RPMI8226 (cell line): Measurements from ENCODE around the gene DNMT1.
A peak's percentile ranks its signal among the peaks of the same experiment; 100 is the strongest.

Experiments used
- DNase-seq: peaks from one replicate; pipeline ENCODE4 v3.0.0-alpha.2; 2015

DNMT1 gene

DNA sequence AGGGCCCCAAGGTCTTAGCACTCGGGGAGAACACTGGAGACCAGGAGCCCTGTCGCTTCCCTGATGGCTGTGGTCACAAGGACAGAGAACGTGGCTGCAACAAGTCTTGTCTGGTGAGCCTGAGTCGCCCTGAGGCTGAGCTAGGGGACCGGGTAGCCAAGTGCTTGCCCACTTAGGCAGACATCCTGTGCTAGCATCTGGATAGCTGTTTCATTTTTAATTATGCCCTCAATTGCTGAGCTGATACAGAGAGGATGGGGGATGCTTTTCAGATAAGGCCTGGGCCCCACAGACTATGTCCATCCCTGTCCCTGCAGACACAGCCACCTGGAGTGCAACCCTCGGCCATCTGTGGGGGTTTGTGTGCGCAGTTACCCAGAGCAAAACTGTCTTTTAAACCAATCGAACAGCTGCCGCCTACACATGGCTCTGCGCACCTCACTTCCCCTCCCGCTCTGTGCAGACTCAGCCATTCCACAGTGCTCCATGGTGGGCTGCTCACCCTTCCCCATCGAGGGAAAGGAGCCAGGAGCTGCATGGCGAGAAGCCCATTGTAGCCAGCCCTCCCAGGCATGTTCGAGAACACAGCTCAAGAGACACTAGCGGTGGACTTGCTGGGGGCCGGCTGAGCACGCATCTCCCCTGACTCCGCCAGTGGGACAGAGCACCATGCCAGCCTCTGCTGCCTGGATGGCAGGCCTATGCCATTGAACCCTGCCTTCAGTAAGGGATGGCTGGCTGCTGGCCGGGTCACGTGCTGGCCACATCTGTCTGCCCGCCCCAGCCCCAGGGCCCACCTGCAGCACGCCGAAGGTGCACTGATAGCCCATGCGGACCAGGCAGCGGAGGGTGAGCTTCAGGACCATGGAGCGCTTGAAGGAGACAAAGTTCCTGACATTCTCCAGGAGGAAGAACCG, 55.6 kb downstream of the DNMT1 start:
- DNase-seq = no peak

DNA sequence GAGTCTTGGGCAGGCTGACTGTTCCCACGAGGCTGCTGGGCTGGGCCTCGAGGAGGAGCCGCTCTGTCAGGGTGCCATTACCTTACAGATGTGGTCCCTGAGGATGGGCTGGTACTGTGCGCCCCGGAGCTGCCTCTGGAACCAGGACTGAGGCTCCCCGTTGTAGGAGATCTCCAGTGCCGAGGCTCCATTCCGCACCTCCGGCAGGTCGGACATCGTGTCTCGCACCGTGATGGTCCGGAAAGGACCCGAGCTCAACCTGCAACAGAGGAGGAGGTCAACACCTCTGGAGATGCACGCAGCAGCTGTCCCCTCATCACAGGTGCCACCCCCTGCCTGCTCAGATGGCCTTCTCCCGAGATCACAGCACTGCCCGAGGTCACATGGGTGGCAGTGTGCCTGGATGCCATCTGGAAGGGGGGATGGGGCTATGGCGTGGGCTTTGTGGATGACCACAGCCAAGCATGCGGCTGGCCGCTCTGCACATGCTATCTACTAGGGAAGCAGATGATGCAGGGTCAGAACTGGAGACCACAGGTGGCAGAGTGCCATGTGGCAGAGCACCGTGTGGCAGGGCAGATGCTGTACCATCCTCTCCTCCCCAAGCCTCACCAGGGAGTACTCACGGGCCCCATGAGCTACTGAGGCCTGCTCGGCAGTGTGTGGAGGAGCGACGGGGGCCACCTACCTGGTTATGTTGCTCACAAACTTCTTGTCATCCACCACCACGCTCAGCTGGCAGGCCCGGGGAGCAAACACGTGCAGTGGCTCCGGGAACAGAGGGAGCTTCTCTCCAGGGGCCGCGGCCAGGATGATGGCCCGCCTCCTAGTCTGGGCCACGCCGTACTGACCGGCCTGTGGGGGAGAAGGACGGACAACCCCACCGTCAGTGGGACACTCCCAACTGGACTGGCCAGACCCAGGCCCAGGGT, 56.7 kb downstream of the DNMT1 start:
- no peak for DNase-seq

DNA sequence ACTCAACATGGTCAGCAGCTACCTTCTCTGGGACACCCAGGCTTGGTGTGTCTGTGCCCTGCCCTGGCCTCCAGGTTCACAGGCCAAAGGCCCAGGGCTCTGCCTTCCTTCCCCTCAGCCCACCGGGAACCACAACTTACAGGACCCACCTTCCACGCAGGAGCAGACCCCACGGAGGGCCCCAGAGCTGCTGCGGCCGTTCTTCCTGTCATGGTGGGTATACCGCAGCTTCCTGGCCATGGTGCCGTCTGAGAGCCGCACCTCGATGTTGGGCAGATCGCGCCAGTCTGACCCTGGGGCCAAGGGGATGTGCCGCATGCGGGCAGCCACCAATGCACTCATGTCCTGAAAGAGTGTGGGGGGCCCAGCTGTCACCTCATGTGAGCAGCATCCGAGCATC, 57.8 kb downstream of the DNMT1 start:
- DNase-seq = no peak

DNA sequence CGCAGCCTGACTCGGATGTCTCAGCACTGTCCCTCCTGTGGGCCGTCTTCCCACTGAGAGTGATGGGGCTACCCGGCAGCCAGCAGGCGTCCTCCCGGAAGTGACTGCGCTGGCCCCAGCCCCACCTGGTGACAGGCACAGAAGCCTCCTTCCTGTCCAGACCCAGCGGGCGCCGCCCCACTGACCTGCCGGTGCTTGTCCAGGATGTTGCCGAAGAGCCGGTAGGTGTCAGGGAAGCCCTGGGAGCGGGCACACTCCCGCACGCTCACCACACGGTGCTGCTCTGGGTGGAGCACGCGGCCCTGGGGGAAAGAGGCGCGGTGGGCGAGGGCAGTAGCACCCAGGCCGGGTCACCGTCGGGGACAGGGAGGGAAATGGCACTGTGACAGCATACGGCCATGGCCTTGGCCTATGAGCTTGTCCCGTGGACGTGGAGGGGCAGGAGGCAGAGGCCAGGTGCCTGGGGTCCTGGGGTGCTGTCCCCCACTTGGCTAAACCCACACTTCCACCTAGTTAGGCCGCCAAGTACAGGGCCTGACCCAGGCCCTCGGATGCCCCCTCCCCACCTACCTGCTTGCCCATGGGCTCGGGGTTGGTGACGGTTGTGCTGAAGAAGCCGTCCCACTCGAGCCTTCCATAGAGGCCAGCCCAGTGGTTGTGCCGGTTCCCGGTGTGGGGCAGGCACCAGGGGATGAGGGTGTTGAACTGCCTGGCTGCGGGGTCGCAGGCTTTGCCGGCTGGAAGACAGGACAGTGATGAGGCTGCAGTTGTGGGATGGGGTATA, 59.0 kb downstream of the DNMT1 start:
- no peak for DNase-seq

DNA sequence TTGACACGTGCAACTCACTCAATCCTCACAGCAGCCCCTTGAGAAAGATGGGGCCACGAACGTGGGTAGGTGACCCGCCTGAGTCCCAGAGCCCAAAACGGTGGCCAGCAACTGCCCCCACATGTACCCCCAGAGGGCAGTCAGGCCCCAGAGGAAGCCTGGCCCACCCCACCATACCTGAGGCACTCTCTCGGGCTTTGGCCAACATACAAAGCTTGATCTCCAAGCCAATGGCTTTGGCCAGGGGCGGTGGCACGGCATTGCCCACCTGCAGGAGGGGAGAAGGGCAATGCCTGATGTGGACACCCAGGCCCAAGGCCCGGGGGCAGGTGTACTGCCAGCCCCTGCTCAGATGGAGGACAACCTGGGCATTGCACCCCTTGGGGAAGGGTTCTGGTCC, 60.7 kb downstream of the DNMT1 start:
- DNase-seq = no peak

DNA sequence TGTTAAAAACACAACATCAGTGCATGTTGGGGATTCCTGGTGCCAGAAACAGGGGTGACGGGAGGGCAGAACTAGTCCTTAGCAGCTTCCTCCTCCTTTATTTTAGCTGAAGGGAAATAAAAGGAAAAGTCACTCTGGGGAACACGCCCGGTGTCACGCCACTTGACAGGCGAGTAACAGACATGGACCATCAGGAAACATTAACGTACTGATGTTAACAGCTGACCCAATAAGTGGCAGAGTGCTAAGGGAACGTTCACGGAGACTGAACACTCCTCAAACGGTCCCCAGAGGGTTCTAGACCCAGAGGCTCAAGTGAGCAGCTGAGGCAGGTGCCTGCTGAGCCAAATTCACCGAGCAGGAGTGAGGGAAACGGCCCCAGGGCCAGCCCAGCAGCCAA, 61.2 kb downstream of the DNMT1 start:
- no peak for DNase-seq

DNA sequence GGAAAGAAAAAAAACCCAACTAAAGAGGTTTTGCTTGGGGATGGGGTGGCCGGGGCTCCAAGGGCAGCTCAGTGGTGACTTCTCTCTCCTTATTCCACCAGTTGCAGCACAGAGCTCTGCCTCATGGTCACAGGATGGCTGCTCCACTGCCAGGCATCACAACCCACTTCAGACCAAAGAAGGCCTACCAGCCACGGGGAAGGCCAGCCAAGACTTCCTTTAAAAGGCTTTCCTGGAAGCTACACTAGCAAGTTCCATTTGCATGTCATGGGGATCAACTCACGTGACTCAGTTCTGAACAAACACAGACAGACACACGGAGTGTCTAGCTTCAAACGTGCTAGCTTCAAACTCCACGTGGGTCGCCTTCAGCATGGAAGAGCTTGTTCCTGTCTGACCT, 61.8 kb downstream of the DNMT1 start:
- DNase-seq = no peak

DNA sequence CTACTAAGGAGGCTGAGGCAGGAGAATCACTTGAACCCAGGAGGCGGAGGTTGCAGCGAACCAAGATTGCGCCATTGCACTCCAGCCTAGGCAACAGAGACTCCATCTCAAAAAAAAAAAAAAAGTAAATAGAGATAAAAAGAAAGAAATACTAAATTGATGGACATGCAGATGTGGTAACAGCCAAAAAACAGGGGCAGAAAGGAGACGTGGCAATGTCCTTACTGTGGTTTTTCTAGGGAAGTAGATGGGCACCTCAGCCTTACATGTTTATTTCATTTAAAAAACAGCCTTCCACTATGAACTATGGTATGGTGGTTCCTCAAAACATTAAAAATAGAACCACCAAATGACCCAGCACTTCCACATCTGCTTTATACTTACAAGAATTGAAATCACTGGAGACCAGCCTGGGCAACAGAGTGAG, 68.5 kb downstream of the DNMT1 start:
- no peak for DNase-seq

DNA sequence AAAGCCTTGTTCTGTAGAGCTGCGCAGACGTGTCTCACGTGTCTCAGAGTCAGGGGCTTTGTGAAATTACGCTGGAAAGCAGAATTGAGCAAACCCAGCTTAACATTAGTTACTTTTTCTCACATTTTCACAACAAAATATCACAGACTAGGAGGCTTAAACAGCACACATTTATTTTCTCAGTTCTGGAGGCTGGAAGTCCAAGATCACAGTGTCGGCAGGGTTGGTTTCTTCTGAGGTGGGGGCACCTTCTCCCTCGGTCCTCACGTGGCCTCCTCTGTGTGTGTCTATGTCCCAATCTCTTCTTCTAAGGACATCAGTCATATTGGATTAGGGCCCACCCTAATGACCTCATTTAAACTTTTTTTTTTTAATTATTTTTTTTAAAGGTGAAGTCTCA, 70.3 kb downstream of the DNMT1 start:
- DNase-seq = no peak

DNA sequence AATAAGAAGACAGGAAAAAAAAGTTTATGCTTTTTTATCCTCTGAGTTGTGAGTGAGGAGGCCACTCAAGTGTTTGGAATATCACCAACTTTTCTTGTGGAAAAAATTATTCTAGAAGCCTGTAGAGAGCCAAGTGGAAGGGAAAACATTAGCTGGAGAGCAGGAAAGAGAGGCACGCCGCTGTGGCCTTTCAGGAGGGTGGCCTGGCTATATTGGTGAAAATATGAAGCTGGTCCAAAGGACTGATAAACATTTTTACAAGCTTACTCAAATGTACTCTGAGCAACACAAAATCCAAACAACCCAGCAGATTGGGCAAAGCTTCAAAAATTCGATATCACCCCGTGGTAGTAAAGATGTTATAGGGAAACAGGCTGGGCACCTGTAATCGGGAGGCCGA, 72.7 kb downstream of the DNMT1 start:
- no peak for DNase-seq

DNA sequence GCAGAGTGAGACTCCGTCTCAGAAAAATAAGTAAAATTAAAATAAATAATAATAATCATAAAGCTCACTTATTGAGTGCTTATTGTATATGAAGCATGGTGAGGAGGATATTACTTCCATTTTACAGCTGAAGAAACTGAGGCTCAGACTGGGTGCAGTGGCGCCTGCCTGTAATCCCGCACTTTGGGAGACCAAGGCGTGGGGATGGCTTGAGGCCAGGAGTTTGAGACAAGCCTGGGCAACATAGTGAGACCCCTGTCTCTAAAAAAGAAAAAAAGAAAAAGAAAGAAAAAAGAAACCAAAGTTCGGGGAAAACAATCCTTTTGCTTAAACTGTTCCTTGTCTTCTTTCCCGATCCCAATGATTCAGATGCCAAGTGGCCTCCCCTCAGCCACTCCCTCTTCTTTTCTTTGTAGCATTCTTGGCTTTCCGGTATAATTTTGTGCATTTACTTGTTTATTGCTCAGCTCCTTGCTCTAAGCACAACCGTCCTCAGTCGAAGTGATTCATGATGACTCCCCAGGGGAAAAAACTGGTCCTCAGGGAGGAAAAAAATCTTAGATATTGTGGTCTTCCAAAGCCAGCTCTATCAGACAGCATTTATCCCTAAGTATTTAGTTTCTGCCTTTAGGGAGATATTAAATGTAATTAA, 74.1 kb downstream of the DNMT1 start:
- no peak for DNase-seq

DNA sequence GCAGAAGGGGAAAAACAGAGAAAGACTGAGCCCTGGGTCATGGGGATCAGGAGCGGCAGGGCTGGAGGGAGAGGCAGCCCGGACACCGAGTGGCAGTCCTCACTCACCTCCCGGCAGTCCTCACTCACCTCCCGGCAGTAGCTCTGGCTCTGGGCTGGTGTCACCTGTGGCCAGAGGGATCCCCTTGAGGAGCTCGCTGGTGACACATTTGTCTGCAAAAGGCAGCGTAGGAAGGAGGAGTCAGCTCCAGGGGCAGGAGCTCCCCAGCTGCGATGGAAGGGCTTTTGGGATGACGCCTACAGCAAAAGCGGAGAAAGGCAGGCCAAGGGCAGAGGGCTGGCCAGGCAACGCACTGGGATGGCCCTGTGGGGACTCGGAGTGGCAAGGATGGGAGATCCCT, 75.8 kb downstream of the DNMT1 start:
- peak; percentile 35 for DNase-seq

DNA sequence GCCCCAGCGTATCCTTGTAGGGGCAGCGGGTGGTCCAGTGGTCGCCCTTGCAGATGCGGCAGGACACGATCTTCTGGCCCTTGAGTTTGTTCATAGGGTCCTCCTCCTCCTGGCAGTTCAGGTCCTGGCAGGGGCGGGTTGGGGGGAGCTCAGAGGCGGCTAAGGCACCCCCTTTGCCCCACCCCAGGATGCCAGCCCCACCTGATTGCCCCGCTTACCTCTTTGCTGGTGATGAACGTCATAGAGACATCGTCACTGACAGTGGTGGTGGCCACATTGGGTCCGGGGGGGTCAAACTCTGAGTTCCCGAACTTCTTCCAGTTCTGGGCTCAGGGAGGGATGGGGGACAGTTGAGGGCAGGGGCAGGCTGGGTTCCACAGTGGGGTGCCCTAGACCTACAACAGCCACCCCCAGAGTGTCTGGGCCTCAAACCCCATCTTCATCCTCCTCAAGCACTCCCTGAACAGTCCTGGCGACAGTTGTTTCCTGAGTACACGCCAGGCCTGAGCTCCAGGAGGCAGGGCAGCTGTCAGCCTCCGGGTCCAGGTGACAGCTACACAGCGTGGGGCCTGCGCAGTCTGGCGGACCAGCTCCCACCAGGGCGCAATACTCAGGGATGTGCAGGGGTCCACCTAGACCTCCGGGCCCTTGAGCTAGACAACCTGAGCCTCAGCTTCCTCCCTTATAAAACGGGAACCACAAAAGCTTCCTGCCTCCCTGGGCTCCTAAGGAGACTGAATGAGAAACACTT, 77.7 kb downstream of the DNMT1 start:
- no peak for DNase-seq

DNA sequence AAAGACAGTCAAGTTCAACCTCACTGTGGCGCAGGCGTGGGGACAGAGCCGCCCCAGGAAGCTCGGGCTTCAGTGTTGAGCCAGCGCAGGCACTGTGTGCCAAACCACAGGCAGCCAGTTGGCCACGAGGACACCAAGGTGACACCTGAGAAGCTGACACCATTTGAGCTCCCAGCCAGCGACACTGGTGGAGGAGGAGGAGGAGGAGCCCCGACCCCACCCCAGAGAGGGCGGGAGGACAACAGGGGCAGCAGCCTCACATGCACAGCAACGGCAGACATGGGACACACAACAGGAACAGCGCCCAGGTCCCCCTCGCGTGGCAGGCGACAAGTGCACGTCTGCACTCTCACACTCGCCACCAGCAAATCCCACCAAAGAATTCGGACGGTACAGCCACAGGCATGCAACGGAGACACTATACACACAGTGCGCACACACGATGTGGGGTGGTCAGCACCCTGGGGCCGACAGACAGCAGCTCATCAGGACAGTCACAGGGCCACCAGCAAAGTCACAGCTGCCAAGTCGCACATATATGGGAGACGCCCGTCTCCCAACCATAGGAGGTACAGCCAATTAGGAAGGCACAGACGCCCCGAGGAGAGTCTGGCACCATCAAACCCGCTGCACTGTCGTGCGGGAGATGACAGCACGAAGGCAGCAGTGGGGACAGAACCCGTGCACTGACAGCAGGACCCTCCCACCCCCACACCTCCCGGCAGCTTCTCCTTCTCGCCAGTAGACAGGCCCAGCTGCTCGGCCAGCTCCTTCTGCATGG, 78.5 kb downstream of the DNMT1 start:
- DNase-seq = no peak

DNA sequence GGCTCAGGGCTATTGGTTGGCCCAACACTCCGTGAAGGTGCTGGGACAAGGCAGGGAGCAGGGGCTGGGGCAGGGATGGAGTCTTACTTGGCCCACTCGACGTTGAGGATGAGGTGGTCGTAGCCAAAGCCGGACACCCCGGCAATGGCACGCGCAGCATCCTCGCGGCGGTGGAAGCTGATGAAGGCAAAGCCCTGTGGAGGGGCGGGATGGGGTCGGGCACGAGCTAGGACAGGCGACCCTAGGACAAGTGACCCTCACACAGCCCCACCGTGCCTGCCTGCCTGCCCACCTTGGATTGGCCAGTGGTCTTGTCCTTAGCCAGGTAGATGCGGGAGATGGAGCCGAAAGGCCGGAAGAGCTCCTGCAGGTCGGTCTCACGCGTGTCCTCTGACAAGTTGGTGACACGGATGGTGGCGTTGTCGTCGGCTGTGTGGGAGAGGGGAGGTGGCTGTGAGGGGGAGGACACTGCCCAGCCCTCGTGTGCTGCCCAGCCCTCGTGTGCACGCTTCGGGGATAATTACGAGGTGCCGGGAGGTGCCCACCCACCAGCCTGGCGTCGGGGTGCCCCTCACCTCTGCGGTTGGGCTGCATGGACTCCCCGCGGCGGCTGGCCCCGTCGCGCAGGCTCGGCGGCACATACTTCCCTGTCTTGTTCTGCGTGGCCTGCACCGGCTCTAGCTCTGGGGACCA, 79.2 kb downstream of the DNMT1 start:
- DNase-seq = no peak

DNA sequence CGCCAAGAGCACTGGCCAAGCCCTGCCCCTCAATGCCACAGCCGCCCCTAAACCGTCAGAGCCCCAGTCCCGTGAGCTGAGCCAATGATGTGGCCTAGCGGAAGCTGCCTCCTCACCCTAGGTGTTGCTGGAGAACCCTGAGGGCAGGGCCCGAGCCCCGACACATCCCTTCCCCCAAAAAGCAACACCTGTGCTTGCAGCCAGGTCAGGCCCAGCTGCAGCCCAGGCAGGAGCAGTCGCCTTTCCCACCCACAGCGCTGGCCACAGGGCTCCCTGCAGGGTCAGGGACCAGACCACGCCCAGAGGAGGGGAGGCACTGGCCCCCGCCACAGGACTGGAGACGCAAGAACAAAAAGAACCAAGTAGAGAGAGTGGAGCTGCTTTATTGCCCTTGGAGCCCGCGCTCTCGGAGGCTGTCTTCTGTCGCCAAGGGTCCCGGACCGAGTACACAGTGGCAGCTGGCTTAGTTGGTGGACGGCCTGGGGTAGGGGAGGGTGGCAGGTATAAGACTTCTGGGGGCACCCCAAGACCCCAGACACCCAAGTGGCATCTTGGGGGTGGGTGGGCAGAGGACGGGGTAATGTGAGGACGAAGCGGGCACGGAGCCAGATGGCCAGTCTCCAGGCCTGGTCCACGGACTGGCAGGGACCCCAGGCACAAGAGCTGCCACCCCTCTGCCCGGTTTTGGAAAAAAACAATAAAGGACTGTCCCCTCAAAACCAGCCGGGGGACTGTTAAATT, 79.9 kb downstream of the DNMT1 start:
- peak; percentile 23 for DNase-seq

DNA sequence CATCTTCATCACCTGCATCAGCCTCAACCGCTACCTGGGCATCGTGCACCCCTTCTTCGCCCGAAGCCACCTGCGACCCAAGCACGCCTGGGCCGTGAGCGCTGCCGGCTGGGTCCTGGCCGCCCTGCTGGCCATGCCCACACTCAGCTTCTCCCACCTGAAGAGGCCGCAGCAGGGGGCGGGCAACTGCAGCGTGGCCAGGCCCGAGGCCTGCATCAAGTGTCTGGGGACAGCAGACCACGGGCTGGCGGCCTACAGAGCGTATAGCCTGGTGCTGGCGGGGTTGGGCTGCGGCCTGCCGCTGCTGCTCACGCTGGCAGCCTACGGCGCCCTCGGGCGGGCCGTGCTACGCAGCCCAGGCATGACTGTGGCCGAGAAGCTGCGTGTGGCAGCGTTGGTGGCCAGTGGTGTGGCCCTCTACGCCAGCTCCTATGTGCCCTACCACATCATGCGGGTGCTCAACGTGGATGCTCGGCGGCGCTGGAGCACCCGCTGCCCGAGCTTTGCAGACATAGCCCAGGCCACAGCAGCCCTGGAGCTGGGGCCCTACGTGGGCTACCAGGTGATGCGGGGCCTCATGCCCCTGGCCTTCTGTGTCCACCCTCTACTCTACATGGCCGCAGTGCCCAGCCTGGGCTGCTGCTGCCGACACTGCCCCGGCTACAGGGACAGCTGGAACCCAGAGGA, 80.6 kb downstream of the DNMT1 start:
- peak; percentile 18 for DNase-seq

DNA sequence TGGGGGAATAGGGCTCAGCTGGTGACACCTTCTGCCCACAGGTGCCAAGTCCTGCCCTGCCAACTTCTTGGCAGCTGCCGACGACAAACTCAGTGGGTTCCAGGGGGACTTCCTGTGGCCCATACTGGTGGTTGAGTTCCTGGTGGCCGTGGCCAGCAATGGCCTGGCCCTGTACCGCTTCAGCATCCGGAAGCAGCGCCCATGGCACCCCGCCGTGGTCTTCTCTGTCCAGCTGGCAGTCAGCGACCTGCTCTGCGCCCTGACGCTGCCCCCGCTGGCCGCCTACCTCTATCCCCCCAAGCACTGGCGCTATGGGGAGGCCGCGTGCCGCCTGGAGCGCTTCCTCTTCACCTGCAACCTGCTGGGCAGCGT, 81.2 kb downstream of the DNMT1 start:
- peak; percentile 37 for DNase-seq
